Measurements from ENCODE around the gene GNA15.
"Not testable (repeated sequence)": the region's sequence is repeated elsewhere in the genome, so short reads cannot be mapped to it uniquely, and the experiment has no call there.

GNA15 gene

DNA sequence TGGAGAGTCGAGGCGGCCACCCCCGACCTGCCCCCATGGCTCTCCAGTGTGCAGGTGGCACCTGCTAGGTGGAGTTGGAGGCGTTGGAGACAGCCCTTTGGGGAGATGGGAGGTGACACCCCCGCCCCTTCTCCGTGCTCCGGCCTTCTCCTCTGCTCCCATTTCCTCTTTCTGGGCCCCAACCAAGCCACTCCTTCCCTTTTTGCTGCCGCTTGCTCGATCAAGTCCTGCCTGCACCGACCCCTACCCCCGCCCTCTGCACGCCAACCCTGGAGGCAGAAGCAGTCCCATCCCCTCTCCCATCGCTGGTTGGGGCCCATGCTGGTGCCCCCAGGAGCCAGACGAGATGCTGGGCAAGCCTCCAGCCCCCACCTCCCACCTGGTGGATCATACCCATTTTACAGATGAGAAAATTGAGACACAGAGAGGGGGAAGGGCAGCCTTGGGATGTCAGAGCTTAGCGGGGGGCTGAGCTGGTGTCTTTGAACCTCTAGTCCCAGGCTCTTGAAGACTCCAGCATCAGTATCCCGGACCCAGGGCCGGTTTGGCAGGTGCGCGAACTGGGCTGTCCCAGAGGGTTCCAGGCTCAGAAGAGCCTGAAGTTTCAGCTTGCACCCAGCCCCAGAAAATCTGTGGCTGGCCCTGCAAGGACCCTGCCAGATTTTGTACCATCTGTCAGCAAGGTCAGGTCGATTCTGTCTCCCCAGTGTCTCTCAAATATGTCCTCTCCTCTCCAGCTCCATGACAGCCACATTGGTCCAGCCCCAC is 10.3 kb downstream of the GNA15 start:
- no peak for DNase-seq (ENCODE audit: low read depth, low spot score)
- H3K27ac ChIP-seq, result no peak overlapping the region

DNA sequence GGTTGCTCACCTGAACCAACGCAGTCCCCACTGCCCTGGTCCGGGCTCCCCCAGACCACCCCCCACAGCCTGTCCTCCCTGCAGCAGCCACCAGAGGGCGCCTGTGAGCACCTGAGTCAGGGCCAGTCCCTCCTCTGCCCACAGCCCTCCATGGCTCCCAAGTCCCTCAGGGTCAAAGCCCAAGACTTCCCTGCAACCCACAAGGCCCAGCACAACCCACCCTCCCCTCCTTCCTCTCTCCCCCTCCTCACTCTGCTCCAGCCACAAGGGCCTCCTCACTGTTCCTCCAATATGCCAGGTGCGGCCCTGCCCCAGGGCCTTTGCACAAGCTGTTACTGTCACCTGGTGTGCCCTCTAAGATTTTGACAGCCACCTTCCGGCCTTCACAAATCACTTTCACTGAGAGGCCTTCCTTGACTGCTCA is 10.9 kb downstream of the GNA15 start:
- DNase-seq (ENCODE audit: low read depth, low spot score), result no peak

DNA sequence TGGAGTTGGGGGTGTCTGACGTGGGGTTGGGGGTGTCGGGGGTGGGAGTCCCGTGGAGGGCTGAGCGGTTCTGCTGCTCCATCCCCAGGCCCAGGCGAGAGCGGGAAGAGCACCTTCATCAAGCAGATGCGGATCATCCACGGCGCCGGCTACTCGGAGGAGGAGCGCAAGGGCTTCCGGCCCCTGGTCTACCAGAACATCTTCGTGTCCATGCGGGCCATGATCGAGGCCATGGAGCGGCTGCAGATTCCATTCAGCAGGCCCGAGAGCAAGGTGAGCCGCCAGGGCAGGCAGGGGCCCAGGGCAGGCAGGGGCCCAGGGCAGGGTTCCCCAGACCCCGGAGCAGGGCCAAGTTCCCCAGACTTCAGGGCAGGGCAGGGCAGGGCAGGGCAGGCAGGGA is 12.7 kb downstream of the GNA15 start:
- H3K27ac ChIP-seq, result no peak overlapping the region
- DNase-seq (ENCODE audit: low read depth, low spot score), result no peak

More for the DNA sequence above, 10.9 kb downstream of the GNA15 start:
- no peak overlapping the region for H3K27ac ChIP-seq

DNA sequence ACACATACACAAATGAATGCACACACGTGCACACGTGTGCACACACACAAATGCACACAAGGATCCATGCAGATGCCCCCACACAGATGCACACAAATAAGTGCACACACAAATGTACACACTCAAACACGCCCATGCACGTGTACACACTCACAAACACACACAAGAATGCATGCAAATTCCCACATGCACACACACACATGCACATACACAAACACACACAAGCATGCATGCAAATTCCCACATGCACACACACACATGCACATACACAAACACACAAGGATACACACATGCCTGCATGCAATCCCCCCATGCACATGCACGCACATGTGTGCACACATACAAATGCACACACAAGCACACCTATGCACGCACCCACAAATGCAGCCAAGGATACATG is 13.3 kb downstream of the GNA15 start:
- DNase-seq (ENCODE audit: low read depth, low spot score), result no peak
- no peak overlapping the region for H3K27ac ChIP-seq

DNA sequence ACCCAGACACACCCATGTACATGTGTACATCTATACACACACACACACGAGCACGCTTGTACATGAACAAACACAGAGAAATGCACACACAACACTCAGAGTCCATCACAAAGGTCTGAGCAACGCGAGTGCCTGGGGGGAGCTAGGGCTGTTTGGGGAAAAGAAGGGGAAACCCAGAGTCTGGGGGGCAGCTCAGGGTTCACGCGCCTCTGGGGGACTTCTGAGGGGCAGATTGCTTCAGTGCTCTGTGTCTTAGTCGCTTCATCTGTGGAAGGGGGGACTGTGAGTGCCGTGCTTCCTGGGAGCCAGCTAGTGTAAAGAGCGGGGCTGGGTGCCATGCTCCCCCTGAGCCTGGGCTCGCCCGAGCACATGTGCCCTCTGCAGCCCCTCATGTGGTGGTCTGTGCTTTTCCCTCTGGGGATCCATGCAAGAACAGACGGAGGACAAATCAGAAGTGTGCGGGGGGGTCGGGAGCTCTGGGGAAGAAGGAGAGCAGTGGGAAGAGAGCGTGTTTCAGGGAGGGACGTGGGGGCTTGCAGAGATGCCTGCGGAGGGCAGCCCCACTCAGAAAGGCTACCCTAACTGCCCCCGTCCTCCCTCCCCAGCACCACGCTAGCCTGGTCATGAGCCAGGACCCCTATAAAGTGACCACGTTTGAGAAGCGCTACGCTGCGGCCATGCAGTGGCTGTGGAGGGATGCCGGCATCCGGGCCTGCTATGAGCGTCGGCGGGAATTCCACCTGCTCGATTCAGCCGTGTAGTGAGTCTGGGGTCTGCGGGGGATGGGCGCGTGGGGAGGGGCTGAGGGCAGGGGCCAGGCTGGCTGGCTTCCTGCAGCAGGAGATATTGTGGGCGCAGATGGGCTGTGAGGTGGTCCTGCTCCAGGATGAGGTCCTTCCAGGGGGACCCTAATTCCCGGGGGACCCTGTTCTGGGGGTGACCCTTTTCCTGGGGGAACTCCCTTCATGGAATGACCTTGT is 14.0 kb downstream of the GNA15 start:
- DNase-seq (ENCODE audit: low read depth, low spot score), result no peak
- H3K27ac ChIP-seq, result no peak overlapping the region

DNA sequence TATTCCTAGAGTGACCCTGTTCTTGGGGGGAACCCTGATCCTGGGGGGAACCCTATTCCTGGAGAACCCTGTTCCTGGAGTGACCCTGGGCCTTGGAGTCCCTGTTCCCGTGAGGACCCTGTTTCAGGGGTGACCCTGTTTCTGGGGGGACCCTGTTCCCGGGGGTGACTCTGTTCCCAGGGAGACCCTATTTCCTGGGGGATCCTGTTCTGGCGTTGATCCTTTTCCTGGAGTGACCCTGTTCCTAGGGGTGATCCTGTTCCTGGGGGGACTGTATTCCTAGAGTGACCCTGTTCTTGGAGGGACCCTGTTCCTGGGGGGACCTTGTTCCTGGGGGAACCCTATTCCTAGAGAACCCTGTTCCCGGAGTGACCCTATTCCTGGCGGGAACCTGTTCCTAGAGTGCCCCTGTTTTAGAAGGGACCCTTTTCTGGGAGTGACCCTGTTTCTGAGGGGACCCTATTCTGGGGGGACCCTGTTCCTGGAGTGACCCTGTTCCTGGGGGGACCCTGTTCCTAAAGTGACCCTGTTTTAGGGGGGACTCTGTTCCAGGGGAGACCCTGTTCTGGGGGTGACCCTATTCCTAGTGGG is 15.0 kb downstream of the GNA15 start:
- no peak for DNase-seq (ENCODE audit: low read depth, low spot score)
- H3K27ac ChIP-seq, result peak overlapping the region; percentile 95

DNA sequence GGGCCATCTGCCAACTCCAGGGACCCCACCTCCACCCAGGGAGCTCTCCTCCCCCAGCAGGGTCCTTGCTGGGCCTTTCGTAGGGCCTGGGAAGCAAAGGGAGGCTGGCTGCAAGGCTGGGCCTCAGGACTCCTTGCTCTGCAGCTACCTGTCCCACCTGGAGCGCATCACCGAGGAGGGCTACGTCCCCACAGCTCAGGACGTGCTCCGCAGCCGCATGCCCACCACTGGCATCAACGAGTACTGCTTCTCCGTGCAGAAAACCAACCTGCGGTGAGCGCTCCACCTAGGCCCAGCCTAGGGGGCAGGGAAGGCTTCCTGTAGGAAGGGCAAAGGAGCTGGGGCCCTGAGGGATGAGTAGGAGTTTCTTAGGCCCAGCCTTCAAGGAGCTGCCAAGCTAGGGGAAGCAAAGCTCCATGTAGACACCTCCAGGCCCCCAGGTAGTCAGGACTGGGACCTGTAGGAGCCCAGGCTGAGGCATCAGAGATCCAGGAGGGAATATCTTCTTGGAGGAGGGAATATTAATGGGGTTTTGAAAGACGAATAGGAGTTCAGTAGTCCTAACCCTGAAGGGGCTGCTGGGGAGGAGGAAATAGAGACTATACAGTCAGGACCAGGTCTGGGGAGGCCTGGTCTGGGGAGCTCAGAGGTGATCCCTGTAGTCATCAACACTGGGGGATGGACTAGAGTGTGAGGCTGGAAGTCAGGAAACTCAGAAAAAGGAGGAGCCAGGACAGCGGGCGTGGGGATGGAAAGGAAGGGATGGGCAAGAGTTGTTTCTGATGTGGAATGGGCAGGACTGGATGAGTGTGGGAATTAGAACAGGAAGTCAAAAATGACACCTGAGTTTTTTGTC is 16.0 kb downstream of the GNA15 start:
- no peak for DNase-seq (ENCODE audit: low read depth, low spot score)
- peak overlapping the region; percentile 95 for H3K27ac ChIP-seq

DNA sequence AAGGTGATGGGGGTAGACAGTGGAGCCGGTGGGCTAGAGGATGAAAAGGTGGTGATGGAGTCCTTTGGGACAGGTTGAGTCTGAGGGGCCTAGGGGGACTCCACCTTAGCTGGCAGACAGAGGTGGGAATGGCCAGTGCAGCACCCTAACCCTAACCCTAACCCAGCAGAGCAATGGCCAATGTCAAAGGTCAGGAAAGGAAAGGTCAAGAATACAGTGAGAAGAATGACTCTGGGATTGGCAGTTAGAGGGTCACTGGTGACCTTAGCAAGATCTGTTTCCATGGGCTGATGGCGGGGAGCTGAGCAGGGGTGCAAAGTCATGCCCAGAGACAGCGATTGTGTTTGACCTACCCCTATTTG is 16.6 kb downstream of the GNA15 start:
- no peak for DNase-seq (ENCODE audit: low read depth, low spot score)
- peak overlapping the region; percentile 95 for H3K27ac ChIP-seq

DNA sequence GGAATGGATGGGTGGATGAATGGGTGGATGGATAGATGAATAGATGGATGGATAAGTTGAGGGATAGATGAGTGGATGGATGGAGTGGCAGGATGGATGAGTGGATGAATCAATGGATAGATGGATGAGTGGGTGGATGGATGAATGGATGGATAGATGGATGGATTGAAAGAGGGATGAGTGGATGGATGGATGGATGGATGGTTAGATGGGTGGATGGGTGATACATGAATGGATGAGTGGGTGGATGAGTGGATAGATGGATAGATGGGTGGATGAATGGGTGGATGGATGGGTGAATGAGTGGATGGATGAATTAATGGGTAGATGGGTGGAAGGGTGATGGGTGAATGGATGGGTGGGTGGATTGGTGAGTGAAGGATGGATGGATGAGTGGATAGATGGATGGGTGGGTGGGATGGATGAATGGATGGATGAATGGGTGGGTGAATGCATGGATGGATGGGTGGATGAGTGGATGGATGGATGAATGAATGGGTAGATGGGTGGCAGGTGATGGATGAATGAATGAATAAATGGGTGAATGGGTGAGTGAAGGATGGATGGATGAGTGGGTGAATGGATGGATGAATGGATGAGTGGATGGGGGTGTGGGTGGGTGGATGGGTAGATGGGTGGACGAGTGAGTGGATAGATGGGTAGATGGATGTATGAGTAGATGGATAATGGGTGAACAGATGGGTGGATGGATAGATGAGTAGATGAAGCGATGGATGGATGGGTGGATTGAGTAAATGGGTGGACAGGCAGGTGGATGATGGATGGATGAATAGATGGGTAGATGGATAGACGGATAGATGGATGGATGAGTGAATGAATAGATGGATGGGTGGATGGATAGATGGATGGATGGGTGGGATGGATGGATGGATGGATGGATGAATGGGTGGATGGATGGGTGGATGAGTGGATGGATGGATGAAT is 17.7 kb downstream of the GNA15 start:
- H3K27ac ChIP-seq, result peak overlapping the region; percentile 95

DNA sequence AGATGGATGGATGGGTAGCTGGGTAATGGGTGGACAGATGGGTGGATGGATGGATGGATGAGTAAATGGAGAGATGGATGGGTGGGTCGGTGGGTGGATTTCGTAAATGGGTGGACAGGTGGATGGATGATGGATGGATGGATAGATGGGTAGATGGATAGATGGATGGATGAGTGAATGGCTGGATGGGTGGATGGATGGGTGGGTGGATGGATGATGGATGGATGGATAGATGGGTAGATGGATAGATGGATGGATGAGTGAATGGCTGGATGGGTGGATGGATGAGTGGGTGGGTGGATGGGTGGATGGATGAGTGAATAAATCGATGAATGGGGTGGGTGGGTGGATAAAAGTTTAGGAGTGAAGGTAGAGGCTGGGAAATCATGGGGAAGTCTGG is 18.6 kb downstream of the GNA15 start:
- not testable (repeated sequence) for DNase-seq (ENCODE audit: low read depth, low spot score)
- peak overlapping the region; percentile 95 for H3K27ac ChIP-seq

More for the DNA sequence above, 17.7 kb downstream of the GNA15 start:
- DNase-seq (ENCODE audit: low read depth, low spot score), result no peak

DNA sequence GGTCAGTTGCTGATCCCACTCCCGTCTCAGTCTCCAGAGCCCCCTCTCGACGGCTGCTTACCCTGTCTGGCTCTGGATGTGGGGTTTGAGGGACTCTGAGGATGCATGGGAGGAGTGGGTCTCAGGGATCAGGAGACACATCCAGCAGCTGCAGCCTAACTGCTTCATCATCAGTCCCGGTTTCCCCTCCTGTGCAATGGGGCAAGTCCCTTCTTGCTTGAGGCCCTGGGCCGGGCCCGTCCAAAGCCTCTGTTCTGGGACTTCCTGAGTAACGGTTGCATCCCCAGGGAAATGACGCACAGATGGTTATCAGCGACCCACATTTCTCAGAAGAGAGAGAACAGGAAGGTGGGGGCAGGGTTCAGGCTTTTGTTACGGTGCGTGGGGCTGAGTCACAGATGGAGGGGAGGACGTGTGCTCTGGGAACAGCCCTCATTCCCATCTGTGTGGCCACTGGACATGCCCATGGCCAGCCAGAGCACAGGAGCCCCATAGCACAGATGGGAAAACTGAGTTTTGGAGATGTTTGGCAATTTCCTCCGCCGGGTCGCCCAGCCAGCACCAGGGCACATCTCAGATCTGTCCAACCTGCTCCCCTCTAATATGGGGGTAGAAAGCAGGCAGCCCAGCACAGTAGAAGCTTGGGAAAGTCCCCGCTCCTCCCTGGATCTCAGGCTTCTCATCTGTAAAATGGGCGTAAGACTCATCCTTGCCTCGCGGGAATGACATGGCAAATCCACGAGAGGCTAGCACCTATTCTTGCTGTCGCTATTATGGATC is 19.3 kb downstream of the GNA15 start:
- DNase-seq (ENCODE audit: low read depth, low spot score), result peak; percentile 99
- H3K27ac ChIP-seq, result peak overlapping the region; percentile 95

DNA sequence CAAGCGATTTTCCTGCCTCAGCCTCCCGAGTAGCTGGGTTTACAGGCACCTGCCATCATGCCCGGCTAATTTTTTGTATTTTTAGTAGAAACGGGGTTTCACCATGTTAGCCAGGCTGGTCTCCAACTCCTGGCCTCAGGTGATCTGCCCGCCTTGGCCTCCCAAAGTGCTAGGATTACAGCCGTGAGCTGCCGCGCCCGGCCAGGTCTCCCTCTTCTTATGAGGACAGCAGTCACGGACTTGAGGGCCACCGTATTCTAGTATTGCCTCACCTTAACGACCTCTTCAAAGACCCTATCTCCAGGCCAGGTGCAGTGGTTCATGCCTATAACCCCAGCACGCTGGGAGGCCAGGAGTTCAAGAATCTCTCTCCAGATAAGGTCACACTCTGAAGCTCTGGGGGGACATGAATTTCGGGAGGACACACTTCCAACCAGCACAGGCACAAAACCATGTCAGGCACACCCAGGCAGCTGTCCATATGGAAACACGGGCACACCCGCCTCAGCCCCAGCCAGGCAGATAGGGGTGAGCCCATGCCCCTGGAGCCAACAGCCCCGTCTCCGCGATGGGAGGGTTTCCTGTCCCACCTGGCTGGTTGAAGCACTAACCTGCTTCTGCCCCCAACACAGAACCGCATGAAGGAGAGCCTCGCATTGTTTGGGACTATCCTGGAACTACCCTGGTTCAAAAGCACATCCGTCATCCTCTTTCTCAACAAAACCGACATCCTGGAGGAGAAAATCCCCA is 21.4 kb downstream of the GNA15 start:
- H3K27ac ChIP-seq, result no peak overlapping the region
- no peak for DNase-seq (ENCODE audit: low read depth, low spot score)

DNA sequence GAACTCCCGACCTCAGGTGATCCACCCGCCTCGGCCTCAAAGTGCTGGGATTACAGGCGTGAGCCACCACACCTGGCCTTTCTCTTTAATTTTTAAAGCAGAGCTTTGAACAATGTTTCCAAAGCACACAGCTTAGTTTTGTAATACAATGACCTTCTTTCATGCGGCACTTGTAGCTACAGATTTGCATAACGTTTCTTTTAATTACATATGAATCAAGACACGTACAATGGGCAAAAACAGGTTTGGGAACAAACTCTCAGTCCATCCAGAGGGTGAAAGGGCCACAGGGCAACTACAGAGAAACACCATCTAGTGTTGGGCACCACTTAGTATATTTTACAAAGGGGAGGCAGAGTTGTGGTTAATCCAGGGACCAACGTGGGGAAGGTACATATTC is 23.7 kb downstream of the GNA15 start:
- H3K27ac ChIP-seq, result peak overlapping the region; percentile 44
- DNase-seq (ENCODE audit: low read depth, low spot score), result no peak

DNA sequence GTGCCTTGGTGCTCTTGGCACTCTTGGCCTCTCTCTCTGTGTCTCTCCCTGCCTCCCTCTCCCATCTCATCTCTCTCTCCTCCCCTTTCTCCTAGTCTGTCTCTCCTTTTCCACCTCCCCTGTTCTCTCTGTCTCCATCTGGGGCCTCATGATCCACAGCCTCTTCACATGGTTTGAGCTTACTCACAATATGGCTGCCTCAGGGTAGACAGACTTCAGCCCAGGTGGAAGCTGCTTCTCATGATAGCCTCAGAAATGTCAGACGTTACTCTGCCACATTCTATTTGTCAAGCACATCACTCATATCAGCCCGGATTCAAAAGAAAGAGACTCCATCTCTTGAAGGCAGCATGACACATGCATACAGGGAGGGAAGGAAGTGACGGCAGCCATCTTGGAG is 24.4 kb downstream of the GNA15 start:
- H3K27ac ChIP-seq, result peak overlapping the region; percentile 44
- DNase-seq (ENCODE audit: low read depth, low spot score), result no peak

DNA sequence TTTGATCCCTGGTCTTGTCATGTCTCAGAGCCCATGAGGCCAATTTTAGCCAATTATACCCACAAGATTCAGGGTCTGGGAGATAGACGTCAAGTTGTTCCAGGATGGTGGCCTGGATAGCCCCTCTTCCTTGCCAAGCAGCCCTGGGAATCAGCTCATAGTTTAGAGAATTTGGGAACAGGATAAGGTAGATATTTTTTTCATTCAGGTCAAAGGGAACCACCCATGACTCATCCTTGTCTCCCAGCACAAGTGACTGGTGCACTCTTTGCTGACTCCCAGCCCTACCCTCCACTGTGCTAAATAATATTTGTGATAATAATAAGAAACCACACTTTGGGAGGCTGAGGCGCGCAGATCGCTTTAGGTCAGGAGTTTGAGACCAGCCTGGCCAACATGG is 25.6 kb downstream of the GNA15 start:
- DNase-seq (ENCODE audit: low read depth, low spot score), result no peak
- peak overlapping the region; percentile 44 for H3K27ac ChIP-seq

DNA sequence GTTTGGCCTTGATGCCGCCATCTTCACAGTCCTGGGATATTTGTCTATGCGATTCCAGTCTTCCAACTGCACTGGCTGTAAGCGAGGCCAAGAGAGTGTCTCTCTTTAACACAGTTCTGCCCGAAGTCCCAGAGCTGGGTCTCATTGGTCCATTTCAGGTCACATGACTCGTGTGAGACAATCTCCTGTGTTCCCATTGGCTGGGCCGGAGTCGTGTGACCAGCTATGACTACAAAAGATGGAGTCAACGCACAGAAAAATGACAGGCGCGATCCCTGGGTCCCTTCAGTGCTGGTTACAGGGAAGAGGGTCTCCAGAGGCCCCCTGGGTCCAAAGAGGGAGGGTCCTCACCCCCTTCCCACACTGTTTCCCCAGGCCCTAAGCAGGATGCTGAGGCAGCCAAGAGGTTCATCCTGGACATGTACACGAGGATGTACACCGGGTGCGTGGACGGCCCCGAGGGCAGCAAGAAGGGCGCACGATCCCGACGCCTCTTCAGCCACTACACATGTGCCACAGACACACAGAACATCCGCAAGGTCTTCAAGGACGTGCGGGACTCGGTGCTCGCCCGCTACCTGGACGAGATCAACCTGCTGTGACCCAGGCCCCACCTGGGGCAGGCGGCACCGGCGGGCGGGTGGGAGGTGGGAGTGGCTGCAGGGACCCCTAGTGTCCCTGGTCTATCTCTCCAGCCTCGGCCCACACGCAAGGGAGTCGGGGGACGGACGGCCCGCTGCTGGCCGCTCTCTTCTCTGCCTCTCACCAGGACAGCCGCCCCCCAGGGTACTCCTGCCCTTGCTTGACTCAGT is 26.8 kb downstream of the GNA15 start:
- DNase-seq (ENCODE audit: low read depth, low spot score), result no peak
- H3K27ac ChIP-seq, result no peak overlapping the region

Measured in epithelial cell of prostate (primary cell).